CD4-positive, alpha-beta T cell treated with Interleukin-1 beta for 1 hour (primary cell): ENCODE data around the gene ARAP2.

Source experiments
- DNase-seq, 2 donors: peaks; one replicate each; pipeline ENCODE4 v3.0.0-alpha.2; 2020 to 2022

Gene ARAP2

GRCh38 chr4:36244257-36245082 is at the start of gene ARAP2:
Gene ARAP2 (minus strand): TSS chr4:36244514. CDS start chr4:36229486, 15,028 bp downstream.
- DNase-seq: peak; percentile 80 to 81

- no peak for DNase-seq
These were observed 48.4 kb upstream of the ARAP2 start for GRCh38 chr4:36292556-36293188.

- no peak for DNase-seq
These were observed 46.3 kb upstream of the ARAP2 start for GRCh38 chr4:36290641-36291040.

GRCh38 chr4:36288731-36289426 is 44.6 kb upstream of the ARAP2 start:
- no peak for DNase-seq

GRCh38 chr4:36286481-36286871 is 42.2 kb upstream of the ARAP2 start:
- DNase-seq: no peak

- DNase-seq: peak; percentile 57 to 85
These were observed 41.6 kb upstream of the ARAP2 start for GRCh38 chr4:36285784-36286480.

GRCh38 chr4:36283912-36284465 is 39.7 kb upstream of the ARAP2 start:
- no peak for DNase-seq

- DNase-seq: no peak
These were observed 38.3 kb upstream of the ARAP2 start for GRCh38 chr4:36282503-36283030.

GRCh38 chr4:36281384-36282106 is 37.2 kb upstream of the ARAP2 start, which contains the start of gene DTHD1:
Gene DTHD1 (plus strand): TSS chr4:36281616. CDS start chr4:36281759, 143 bp downstream.
- DNase-seq: peak; percentile 59 to 61

GRCh38 chr4:36280555-36280954 is 36.2 kb upstream of the ARAP2 start:
- DNase-seq: no peak

GRCh38 chr4:36278789-36279188 is 34.5 kb upstream of the ARAP2 start:
- peak in 1 of 2 donors; percentile 31 for DNase-seq

- DNase-seq: no peak
These were observed 33.2 kb upstream of the ARAP2 start for GRCh38 chr4:36277533-36277932.

GRCh38 chr4:36274158-36274557 is 29.8 kb upstream of the ARAP2 start:
- DNase-seq: no peak

GRCh38 chr4:36273276-36273675 is 29.0 kb upstream of the ARAP2 start:
- DNase-seq: no peak

- DNase-seq: no peak
These were observed 25.3 kb upstream of the ARAP2 start for GRCh38 chr4:36269533-36270173.

- DNase-seq: peak; percentile 76 to 79
These were observed 24.8 kb upstream of the ARAP2 start for GRCh38 chr4:36269101-36269500.

GRCh38 chr4:36267486-36268268 is 23.4 kb upstream of the ARAP2 start:
- no peak for DNase-seq

GRCh38 chr4:36264207-36264826 is 20.0 kb upstream of the ARAP2 start:
- no peak for DNase-seq

- no peak for DNase-seq
These were observed 16.4 kb upstream of the ARAP2 start for GRCh38 chr4:36260731-36261130.

GRCh38 chr4:36256398-36256891 is 12.1 kb upstream of the ARAP2 start:
- DNase-seq: no peak
